ENCODE measurements around the gene KRT75.

DNA sequence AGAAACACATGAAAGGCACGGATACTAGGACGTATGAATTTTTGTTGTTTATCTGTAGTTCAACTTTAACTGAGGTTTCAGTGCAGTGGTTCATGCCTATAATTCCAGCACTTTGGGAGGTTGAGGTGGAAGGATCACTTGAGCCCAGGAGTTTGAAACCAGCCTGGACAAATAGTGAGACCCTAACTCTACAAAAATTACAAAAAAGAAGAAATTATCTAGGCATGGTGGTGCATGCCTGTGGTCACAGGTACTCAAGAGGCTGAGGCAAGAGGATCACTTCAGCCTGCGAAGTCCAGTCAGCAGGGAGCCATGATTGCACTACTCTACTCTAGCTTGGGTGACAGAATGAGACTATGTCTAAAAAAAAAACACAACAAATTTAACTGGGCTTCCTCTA, 9.8 kb upstream of the KRT75 start:
- TF ChIP-seq POLR2A (IDR thresholded peaks at IDR 0.05), result no peak
- TF ChIP-seq, protein P1, sequence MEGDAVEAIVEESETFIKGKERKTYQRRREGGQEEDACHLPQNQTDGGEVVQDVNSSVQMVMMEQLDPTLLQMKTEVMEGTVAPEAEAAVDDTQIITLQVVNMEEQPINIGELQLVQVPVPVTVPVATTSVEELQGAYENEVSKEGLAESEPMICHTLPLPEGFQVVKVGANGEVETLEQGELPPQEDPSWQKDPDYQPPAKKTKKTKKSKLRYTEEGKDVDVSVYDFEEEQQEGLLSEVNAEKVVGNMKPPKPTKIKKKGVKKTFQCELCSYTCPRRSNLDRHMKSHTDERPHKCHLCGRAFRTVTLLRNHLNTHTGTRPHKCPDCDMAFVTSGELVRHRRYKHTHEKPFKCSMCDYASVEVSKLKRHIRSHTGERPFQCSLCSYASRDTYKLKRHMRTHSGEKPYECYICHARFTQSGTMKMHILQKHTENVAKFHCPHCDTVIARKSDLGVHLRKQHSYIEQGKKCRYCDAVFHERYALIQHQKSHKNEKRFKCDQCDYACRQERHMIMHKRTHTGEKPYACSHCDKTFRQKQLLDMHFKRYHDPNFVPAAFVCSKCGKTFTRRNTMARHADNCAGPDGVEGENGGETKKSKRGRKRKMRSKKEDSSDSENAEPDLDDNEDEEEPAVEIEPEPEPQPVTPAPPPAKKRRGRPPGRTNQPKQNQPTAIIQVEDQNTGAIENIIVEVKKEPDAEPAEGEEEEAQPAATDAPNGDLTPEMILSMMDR (IDR thresholded peaks at IDR 0.05), result no peak
